ENCODE measurements around the gene ATP9A. TPM values are rescaled to one million over a fixed set of nuclear protein-coding genes. Genes with fewer than 3 reads are reported as not detected.
A peak's percentile ranks its signal among the peaks of the same experiment; 100 is the strongest.
"Not testable (repeated sequence)": the region's sequence is repeated elsewhere in the genome, so short reads cannot be mapped to it uniquely, and the experiment has no call there.

Gene ATP9A
- total RNA-seq, 1 donor from 2014 or later = 39.7 TPM

DNA sequence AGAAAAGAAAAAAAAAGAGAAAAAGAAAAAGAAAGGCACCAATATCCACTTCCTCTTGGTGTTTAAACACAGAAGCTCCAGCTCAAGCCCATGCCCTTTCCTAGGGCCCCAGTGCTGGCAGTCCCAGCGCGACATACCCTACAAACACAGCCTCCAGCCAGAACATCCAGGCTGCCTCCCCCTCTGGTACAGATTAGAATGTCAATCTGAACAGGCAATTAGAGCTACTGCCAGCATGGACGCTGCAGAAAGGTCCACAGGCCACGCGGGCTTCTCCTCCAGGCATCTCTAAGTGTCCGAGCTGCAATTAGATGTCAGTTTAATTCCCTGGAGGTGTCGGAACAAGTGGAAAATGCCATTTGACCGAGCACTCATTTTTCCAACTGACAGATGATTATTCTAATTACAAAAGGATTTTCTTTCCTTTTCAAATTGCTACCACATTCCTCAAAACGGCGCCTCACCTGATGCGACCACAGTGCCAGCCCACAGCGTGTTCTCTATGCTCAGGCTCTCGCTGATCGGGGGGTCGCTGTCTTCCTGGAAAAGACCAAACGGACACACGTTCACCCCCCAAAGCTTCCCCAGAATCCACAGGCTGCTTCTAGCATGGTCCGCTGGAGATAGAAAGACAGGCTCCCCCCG, 79.5 kb downstream of the ATP9A start:
- no peak for DNase-seq

DNA sequence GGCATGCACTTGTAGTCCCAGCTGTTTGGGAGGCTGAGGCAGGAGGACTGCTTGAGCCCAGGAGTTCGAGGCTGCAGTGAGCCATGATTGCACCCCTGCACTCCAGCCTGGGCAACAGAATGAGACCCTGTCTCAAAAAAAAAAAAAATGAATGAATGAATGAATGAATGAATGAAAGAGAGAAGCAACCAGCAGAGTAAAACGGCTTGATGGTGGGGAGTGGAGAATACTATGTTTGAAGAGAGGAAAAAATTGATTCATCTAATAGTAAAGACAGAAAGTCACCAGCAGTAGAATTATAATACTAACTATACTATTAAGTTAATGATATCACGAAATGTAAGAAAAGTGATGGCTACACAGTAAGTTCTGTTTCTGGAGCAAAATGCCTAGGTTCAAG, 80.6 kb downstream of the ATP9A start:
- no peak for DNase-seq

DNA sequence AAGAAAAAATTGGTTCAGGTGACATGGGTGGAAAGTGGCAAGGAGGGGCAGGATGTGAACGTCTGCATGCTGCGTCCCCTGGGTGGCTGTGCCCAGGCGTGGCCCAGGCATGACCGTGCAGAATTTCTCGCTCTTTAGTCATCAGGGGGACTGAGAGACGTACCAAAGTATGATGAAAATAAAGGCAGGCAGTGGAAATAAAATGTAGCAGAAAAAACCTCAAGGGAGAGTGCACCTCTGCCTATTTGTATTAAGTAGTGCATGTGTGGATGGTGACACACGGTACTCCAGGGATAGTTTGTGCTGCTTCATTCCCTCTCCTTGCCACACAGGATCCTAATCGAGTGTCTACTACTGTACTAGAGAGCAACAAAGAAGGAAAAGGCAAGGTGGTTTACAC, 81.1 kb downstream of the ATP9A start:
- DNase-seq = no peak

DNA sequence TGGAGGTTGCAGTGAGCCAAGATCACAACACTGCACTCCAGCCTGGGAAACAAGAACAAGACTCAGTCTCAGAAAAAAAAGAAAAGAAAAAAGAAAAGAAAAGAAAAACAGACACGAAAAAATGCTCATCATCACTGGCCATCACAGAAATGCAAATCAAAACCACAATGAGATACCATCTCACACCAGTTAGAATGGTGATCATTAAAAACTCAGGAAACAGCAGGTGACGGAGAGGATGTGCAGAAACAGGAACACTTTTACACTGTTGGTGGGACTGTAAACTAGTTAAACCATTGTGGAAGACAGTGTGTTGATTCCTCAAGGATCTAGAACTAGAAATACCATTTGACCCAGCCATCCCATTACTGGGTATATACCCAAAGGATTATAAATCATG, 82.7 kb downstream of the ATP9A start:
- DNase-seq = not testable (repeated sequence)

DNA sequence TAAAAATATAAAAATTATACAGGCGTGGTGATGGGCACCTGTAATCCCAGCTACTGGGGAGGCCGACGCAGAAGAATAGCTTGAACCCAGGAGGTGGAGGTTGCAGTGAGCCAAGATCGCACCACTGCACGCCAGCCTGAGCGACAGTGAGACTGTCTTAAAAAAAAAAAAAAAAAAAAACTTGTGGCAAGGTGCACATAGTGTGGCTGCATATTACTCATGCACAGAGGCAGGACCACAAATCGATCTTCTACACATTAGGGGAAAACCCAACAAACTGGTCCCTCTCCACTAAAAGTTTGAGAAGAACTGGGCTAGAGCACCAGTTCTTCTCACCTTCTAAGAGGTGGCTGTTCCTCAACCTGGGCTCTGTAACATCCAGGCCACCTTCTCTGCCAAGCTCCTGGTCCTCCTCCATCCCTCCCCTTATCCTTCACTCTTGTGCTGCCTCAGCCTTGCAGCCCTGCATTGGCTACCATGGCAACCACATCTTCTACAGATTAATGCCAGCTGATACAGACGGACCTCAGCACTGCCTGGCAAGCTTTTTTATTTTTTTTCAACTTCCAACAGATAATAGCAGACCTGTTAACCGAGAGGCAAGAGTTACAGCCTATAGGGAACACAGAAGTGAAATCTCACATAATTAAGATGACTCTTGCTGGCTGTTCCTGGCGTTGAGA, 88.0 kb downstream of the ATP9A start:
- no peak for DNase-seq

DNA sequence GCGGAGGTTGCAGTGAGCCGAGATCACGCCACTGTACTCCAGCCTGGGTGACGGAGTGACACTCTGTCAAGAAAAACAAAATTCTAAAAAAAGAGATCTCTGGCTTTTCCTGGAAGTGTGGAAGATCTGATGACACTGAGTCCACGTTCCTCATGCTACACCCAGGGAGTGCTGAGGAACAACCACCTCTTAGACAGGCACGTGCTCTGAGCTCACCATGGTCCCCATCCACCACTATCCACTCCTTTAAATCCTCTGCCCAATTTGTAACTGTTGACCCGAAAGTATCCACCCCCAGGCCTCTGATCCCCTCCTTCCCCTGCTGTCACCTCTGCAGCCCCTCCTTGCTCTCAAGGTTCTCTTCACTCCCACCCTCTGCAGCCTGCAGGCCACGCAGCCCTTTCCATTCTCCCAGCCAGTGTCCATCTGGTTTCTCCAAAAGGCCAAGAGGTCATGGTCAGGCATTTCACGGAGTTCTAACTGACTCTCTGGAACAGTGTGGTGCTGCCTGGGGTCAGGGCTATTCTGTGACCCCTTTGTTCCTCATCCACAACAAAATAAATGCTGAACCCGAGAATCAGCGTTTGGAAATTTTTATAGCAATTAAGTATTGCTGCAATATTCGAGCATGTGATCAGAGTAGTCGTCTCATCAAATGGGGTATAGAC, 88.8 kb downstream of the ATP9A start:
- DNase-seq = no peak

DNA sequence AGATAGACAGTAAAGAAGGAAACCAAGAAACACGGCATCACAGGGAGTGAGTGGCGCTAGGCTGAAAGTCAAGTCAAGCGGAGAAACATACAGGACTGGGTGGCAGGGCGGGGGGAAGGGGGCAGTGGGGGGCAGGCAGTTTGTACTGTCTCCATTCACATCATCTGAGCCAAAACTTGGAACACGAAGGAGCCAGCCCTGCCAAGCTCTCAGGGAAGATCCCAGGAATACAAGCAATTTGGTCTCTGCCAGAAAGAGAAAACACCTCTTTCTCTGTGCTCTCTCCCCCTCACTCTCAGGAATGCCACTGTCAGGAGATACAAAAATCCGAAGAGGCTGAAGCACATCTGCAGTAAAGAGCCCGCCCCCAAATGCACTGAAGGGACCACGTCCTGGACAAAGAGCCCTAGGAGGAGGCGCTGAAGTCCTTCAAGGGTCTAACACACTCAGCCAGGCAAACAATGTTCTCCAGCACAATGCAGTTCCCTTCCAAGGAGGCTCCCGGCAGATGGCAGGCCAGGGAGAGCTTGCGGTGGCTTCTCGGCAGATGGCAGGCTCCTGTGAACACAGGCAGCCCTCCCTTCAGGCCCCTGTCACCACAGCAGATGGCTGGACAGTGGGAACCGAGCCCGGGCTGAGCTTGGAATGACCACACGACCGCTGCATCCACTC, 90.0 kb downstream of the ATP9A start:
- DNase-seq = no peak

DNA sequence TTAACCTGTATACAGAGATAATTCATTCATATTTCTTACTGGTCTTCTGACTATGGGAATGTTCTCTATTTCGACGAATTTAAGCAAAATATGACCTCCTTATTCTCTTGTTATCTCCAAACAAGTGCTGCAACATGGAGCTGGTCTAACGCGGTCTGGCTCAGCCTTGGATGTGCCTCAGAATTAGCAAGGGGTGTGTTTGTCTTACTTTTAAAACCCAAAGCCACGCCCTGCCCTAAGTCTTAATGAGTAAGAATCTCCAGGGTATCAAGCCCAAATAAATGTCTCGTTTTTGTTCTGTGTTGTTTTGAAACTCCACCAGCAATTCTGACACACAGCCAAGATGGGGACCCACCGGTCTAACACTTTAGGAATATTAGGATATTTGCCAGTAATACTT, 99.2 kb downstream of the ATP9A start:
- DNase-seq = no peak

DNA sequence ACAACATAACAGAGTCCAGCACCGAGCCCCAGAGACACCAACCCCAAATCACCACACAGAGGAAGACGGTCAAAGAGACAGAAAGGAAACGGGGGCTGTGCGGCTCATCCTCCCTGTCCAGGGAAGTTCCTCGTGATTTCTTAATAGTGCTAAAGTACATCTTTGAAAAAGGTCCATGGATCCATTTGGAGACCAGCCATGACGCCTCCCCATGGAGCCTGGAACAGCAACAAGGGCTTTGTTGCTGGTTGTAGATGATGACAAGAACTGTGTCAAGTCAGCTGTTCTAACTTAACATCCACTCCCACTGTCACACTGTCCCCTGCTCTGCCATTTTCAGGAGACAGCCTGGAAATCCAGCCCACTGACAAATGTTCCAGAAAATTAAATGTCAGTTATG, 99.7 kb downstream of the ATP9A start:
- no peak for DNase-seq

DNA sequence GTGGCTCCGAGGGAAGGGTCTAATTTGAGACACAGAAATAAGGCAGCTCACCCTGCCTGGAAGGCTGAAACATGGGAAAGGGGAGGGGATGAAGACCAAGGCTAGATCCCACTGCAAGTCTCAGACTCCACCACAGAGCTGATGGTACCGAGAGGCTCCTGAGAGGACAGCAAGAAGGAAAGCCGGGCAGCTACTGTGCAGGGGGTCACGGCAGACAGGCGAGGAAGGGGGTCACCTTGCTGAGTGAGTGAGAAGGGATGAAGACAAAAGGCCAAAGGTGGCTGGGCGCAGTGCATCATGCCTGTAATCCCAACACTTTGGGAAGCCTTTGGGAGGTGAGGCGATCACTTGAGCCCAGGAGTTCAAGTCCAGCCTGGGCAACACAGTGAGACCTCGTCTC, 100.7 kb downstream of the ATP9A start:
- DNase-seq = no peak

DNA sequence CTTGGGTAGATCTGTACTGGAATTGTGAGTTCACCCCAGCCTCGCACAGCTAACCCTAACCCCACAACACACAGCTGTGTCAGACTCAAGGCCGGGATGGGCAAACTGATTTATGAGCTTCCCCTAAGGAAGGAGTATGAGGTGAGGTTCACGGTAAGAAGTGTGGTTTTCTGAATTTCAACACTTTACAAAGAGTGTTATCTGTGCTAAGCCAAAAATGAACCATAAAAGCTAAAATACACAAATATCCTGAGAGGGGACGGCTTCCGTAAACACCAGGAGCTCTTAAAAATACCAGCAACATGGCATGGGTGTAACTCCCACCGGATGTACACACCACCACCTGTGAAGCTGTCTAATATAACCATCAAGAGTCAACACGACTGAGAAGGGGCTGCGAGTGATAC, 101.2 kb downstream of the ATP9A start:
- DNase-seq = no peak

DNA sequence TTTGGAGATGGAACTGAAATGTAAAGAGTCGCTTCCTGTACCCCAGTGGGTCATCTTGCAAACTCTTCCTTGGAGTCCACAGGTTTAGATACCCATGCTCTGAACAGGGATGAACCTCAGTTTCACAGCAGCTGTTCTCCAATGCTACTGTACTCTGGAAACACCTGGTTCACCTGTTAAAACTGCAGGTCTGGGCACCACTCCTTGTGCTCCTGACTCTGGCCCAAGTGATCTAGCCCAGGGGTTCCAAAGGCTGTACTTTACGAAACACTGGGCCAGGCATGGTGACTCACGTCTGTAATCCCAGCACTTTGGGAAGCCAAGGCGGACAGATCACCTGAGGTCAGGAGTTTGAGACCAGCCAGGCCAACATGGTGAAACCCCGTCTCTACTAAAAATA, 102.1 kb downstream of the ATP9A start:
- DNase-seq = no peak

DNA sequence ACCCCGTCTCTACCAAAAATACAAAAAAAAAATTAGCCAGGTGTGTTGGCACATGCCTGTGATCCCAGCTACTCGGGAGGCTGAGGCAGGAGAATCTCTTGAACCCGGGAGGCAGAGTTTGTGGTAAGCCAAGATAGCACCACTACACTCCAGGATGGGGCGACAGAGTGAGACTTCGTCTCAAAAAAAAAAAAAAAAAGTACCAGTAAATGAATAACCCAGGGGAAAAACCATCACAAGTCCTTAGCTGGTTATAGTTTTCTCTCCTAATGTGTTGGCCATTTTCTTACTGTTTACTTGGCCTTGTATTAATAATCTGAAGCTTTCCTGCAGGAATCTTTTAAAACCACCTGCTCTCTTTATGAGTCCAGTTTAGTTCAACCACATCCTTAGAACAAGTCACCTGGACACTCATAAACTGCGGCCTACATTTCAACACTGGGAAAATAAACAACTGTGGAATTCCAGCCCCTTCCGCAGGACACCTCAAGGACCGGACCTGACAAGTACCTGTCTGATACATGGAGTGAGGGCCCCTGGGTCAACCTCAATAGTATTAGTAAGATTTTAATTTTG, 102.6 kb downstream of the ATP9A start:
- no peak for DNase-seq

DNA sequence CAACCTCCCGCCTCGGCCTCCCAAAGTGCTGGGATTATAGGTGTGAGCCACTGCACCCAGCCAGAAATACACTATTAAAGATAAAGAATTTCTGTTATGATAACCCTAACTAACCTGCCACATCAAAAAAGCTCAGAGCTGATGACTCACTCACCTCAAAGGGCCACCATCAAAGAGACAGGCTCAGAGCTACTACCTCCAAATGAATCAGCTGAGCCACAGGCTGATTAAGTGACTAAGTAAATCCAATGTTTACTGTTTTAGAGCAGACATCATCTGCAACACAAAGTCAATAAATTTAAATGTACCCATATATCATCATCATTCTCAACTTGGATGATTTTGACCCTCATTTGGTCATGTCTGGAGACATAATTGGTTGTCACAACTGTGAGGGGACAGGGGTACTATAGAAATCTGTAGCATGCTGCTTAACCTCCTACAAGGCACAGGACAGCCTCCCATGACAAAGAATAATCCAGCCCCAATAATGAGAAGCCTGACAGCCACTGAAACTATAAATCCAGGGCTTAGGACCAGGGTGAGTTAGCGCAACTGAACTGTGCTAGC, 106.5 kb downstream of the ATP9A start:
- peak; percentile 73 for DNase-seq

DNA sequence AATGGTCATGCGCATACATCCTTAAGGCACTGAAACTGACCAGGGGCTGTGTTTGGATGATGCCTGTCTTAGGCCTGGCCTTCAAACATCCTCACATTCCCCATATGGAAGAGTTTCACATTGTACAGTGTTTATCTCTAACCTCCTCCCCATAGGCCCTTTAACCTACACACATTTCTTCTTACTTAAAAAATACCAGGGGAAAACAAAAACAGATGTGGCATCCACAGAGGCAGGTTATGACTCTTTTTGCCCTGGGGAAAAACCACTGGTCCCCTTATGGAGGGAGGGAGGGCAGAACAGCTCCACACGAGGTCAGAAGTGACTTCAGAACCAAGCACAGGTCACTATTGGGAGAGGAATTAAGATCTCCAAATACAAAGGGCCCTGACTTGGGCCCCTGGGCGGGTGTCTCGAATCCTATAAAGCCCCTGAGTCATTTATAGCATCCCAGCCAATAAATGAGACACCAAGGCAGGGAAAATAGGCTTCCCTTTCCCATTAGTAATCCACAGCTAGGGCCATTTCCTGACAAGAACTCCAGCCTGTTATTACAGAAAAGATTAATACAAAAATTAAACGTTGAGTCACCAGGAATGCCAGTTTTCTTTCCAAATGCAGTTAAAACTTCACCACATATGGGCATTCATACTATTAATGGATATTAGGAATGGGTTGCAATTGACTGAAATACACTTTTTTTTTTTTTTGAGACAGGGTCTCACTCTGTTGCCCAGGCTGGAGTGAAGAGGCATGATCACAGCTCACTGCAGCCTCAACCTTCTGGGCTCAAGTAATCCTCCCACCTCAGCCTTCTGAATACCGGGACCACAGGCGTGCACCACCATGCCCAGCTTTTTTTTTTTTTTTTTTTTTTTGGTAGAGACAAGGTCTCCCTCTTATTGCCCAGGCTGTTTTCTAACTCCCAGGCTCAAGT, 107.2 kb downstream of the ATP9A start:
- DNase-seq = peak; percentile 93

DNA sequence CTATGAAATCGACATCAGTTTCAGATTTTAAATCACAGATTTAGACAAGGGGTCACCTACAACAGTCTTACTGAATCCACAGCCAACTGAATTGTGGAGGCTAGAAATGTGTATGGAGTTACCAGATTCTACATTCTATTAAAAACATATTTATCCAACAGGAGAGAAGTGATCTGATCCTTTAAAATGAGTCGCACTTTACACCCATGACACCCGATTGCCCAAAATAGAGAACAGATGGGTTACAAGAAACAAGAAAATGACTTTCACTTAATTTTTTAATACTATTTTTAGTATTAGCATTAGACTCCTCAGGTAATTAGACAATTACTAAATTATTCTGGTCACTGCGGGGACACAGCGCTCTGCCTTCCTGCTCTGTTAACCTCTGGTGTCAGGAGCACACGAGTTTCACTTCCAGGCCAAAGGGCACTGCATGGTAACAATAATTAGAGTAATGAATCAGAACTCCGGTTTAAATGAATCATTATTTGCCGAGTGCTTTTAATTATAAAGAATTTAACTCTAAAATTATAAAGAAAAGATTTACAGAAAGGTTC, 108.6 kb downstream of the ATP9A start:
- DNase-seq = peak; percentile 39

DNA sequence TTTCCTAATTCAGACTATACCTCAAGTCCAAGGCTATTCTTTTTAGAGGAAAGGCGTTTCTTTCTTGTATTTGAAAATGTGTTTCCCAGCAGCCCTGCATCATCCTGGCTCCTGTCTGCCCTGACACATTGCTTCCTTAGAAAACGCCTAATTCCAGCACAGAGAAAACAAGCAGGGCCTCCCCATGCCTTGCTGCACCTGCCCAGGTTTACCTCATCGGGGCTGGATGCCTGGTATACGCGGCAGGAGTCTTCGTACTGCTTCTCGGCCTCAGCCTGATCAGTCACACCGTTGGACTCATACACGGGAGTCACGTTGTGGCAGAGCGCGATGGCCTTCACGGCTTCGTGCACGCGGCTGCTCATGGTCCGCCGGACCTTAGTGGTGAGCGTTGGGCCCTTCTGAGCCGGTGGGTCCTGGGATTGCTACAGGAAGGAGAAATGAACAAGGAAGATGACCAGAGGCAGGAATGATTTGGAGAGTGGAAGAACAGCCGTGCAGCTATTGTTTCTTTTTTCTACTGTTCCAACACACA, 111.4 kb downstream of the ATP9A start:
- DNase-seq = no peak

DNA sequence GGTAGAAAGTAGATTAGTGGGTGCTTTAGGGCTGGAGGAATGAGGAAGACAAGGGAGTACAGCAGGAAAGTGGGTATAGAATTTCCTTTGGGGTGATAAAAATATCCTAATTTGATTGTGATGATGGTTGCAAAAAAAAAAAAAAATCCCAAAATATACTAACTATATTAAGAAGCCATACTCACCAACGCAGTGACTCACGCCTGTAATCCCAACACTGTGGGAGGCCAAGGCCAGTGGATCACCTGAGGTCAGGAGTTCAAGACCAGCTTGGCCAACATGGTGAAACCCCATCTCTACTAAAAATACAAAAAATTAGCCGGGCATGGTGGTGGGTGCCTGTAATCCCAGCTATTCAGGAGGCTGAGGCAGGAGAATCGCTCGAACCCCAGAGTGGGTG, 112.1 kb downstream of the ATP9A start:
- not testable (repeated sequence) for DNase-seq

DNA sequence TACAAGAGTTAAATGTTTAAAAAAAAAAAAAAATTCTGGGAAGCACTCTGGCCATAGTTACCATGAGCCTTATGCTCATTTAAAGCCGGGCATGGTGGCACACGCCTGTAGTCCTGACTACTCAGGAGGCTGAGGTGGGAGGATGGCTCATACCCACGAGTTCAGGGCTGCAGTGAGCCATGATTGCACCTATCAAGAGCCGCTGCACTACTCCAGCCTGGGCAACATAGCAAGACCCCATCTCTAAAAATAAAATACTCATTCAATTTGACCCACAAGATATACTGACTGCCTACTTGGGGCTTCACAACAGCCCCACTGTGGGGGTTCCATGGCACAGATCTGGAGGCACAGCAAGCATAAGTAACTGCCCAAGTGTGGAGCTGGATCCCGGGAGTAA, 113.7 kb downstream of the ATP9A start:
- no peak for DNase-seq

DNA sequence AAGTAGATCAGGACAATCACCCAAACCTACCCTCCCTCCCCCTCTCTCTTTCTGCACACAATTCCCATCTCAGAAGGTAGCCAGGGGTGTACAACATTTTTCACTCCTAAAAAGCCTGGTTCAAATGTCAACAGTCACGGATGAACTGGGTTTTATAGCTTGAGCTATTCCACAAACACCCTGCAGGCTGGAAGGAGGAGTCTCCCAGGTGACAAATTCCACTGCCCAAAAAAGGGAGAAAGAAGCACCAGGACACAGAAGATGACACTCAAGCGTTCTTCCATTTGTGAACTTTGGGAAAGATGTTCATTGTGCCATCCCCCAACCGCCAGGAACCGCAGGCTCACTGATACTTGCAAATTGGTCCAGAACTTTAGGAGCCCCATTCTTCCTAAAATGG, 114.1 kb downstream of the ATP9A start:
- no peak for DNase-seq

DNA sequence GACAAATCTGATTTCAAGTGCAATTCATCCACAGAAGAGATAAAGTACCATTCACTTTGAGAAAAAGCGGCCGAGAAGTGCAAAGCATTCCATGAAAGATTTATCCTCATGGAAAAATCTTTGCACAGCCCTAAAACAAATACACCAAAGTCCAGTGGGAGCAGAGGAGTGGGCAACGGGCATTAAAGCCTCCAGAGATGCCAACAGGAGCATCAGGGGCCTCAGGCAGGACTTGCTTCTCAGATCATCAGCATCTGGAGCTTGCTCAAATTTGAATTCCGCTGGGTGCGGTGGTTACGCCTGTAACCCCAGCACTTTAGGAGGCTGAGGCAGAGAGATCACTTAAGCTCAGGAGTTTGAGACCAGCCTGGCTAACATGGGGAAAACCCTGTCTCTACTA, 115.0 kb downstream of the ATP9A start:
- DNase-seq = no peak
